Sigmoid colon (tissue), 4 donors: ENCODE data around the gene CHL1.

Experiments
- POLR2A ChIP-seq, 2 donors: fragments of 450-650 bp; IDR thresholded peaks; one replicate each; pipeline ENCODE4 v1.6.1; 2016; ENCODE audit warnings: antibody characterized with exemption in 2 of 2, mild to moderate bottlenecking in 2 of 2, moderate library complexity in 2 of 2
- POLR2AphosphoS5 ChIP-seq, 4 donors: sonication (generic); formaldehyde crosslinking; IDR thresholded peaks; one replicate each; pipeline ENCODE4 v1.6.1; 2017; ENCODE audit warnings: antibody characterized with exemption in 4 of 4
- TF ChIP-seq, protein P1 (sequence below), 4 experiments: fragments of 450-650 bp in 3 of 4; fragments of 200-600 bp in 1 of 4; IDR thresholded peaks; one replicate each; pipeline ENCODE4 v1.5.1; 2016 to 2019; ENCODE audit warnings: antibody characterized with exemption in 4 of 4, mild to moderate bottlenecking in 3 of 4, moderate library complexity in 2 of 4

DNA sequence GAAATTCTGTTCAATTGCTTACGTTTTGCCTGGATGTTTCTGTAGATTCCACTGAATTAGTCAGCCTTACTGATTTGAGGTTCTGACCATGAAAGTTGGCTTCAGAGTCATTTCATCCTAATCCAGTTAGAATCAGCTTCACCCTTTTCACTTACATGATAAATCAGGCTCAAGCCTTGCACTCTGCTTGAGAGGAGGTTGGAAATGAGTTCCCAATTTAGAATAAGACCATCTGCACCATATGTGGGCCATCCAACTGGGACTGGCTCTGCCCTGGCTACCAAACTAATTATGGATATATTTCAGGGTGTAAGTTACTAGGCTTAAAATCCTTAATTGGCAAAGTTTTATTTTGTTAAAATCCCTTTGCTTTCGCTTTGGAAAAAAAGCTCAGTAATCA lies 255.7 kb downstream of the CHL1 start:
- TF ChIP-seq, protein P1, sequence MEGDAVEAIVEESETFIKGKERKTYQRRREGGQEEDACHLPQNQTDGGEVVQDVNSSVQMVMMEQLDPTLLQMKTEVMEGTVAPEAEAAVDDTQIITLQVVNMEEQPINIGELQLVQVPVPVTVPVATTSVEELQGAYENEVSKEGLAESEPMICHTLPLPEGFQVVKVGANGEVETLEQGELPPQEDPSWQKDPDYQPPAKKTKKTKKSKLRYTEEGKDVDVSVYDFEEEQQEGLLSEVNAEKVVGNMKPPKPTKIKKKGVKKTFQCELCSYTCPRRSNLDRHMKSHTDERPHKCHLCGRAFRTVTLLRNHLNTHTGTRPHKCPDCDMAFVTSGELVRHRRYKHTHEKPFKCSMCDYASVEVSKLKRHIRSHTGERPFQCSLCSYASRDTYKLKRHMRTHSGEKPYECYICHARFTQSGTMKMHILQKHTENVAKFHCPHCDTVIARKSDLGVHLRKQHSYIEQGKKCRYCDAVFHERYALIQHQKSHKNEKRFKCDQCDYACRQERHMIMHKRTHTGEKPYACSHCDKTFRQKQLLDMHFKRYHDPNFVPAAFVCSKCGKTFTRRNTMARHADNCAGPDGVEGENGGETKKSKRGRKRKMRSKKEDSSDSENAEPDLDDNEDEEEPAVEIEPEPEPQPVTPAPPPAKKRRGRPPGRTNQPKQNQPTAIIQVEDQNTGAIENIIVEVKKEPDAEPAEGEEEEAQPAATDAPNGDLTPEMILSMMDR (IDR thresholded peaks at IDR 0.05): no peak
- no peak for TF ChIP-seq POLR2AphosphoS5 (IDR thresholded peaks at IDR 0.05)
- no peak for TF ChIP-seq POLR2A (IDR thresholded peaks at IDR 0.05)
